GM10847 (cell line): Measurements from ENCODE around the gene SCIN.

Source experiments
- POLR2A ChIP-seq: IDR thresholded peaks from 2 replicates; pipeline ENCODE4 v1.6.1; 2011; ENCODE audit not compliant: insufficient read length; ENCODE audit errors: extremely low read depth

SCIN gene

GRCh38 chr7:12653518-12653917 is 83.0 kb downstream of the SCIN start:
- TF ChIP-seq POLR2A: no peak

GRCh38 chr7:12655161-12655560 is 84.6 kb downstream of the SCIN start:
- no peak for TF ChIP-seq POLR2A

- TF ChIP-seq POLR2A: no peak
Measured at GRCh38 chr7:12661581-12661980, 91.1 kb downstream of the SCIN start.

- TF ChIP-seq POLR2A: no peak
Measured at GRCh38 chr7:12670000-12670729, 99.6 kb downstream of the SCIN start.

GRCh38 chr7:12670743-12671520 is 100.4 kb downstream of the SCIN start:
- TF ChIP-seq POLR2A: no peak

- no peak for TF ChIP-seq POLR2A
Measured at GRCh38 chr7:12674053-12674452, 103.5 kb downstream of the SCIN start.

- no peak for TF ChIP-seq POLR2A
Measured at GRCh38 chr7:12674861-12675260, 104.3 kb downstream of the SCIN start.

GRCh38 chr7:12683678-12684585 is 113.4 kb downstream of the SCIN start:
- no peak for TF ChIP-seq POLR2A

- TF ChIP-seq POLR2A: no peak
Measured at GRCh38 chr7:12684733-12685132, 114.2 kb downstream of the SCIN start.

GRCh38 chr7:12685550-12685949 is 115.0 kb downstream of the SCIN start:
- TF ChIP-seq POLR2A: no peak

GRCh38 chr7:12686234-12686890 is 115.8 kb downstream of the SCIN start:
- no peak for TF ChIP-seq POLR2A

GRCh38 chr7:12686891-12687717 is 116.6 kb downstream of the SCIN start, which contains the start of gene ARL4A:
Gene ARL4A (plus strand): TSS chr7:12687633. CDS start chr7:12688255, 622 bp downstream.
- TF ChIP-seq POLR2A: no peak

GRCh38 chr7:12687718-12688171 is 117.2 kb downstream of the SCIN start:
- no peak for TF ChIP-seq POLR2A

- TF ChIP-seq POLR2A: no peak
Measured at GRCh38 chr7:12689451-12689850, 118.9 kb downstream of the SCIN start.
